COLO829 (cell line): Measurements from ENCODE around the gene MCF2L.
"Not testable (repeated sequence)": the region's sequence is repeated elsewhere in the genome, so short reads cannot be mapped to it uniquely, and the experiment has no call there.

ENCODE experiments used
- DNase-seq: peaks from one replicate; pipeline ENCODE4 v3.0.0; 2012; ENCODE audit warnings: low spot score

Gene MCF2L

DNA sequence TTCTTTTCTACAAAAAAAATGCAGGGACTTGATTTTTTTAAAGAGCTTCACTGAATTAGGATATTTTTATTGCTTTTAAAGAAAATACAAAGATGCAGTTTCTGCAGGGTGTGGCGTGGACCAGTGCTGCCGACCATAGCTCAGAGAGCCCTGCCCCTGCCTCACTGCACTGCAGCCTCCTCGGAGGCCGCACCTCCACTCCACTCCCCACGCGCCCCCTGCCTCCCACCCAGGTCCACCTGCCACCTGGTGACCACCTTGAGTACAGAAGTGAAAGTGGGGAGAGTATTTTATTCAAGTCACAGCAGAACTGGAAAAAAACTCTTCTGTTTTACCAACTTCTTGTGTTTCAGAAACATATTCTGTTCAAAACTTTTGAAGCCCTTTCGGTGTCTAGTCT lies 128.6 kb downstream of the MCF2L start:
- no peak for DNase-seq

DNA sequence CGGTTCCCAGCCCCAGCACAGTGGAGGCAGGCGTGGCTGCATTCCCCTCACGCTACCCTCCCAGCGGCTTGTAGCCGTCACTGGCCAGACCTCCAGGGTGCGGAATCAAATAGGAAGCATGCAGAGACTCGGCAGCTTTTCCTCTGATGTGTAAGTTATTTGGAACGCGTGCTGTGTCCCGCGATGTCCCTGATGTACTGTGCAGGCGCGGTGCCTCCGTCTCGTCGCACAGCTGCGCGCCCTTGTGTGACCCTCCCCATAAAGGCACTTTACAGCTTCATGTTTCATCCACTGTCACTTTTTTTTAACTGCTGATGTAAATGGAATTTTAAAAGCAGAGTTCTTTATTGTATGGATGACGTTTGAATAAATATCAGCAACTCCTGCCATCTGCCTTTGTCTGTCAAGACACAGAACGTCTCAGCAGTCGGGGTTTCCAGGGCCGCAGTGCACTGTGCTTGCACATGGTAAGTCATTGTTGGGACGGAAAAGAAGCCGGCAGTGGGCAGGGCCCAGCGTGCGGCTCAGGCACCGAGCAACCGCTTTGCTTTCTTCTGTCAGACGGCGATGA lies 129.2 kb downstream of the MCF2L start:
- DNase-seq, result no peak

DNA sequence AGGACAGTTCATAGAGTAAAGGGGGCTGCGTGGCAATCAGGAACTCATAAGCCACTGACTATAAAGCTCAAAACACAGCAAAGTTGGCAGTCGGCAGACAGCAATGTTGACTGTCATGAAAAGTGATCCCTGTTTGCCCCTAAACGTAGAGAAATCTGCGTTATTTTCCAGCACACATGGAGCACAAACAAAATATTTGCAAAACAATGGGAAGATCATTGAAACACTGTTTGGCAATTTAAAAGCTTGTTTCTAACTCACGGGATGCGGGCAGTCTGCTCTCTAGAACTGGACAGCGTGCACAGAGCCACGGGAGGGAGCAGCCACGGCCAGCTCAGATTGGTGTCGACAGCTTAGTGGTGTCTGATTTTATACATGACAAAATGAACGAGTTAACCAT lies 130.1 kb downstream of the MCF2L start:
- DNase-seq, result no peak

DNA sequence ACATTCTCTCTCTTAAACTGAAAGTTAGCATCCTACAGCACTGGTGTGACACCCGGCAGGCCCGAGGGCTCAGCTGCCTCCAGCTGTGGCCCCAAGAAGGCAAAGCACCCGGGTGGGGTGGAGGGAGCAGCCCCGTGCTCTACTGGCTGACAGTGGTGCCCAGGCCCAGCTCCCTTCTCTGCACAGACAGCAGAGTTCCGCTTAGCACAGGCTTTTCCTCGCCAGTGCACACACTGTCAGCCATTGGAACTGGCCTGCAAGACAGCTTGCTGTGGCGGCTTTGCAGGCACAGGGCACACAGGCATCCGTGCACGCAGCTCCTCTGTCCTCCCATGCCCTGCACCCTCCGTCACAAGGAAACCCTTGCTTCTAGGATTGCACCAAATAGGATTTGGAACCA lies 133.3 kb downstream of the MCF2L start:
- not testable (repeated sequence) for DNase-seq

GRCh38 chr13:113102727-113103126 lies 133.7 kb downstream of the MCF2L start:
- no peak for DNase-seq

GRCh38 chr13:113103646-113104045 lies 134.6 kb downstream of the MCF2L start:
- DNase-seq, result no peak

- no peak for DNase-seq
These were observed 136.3 kb downstream of the MCF2L start, which contains the start of gene F7 for GRCh38 chr13:113105032-113105920. Gene F7, plus strand, starts transcription at chr13:113105791. Its CDS starts 51 bp downstream, at chr13:113105842.

DNA sequence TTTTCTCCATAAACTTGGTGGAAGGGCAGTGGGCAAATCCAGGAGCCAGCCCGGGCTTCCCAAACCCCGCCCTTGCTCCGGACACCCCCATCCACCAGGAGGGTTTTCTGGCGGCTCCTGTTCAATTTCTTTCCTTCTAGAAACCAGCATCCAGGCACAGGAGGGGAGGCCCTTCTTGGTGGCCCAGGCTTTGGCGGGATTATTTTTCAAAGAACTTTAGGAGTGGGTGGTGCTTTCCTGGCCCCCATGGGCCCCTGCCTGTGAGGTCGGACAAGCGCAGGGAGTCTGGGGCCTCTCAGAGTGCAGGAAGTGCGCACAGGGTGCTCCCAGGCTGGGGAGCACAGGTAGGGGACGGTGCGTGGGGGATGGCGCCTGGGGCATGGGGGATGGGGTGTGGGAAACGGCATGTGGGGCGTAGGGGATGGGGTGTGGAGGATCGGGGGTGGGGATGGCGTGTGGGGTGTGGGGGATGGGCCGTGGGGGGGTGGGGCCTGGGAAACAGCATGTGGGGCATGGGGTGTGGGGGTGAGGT lies 137.0 kb downstream of the MCF2L start:
- DNase-seq, result no peak

GRCh38 chr13:113106711-113107351 lies 137.8 kb downstream of the MCF2L start:
- DNase-seq, result no peak

- not testable (repeated sequence) for DNase-seq
These were observed 139.5 kb downstream of the MCF2L start for GRCh38 chr13:113108521-113108920.

- DNase-seq, result no peak
These were observed 140.4 kb downstream of the MCF2L start for GRCh38 chr13:113109151-113110047.

DNA sequence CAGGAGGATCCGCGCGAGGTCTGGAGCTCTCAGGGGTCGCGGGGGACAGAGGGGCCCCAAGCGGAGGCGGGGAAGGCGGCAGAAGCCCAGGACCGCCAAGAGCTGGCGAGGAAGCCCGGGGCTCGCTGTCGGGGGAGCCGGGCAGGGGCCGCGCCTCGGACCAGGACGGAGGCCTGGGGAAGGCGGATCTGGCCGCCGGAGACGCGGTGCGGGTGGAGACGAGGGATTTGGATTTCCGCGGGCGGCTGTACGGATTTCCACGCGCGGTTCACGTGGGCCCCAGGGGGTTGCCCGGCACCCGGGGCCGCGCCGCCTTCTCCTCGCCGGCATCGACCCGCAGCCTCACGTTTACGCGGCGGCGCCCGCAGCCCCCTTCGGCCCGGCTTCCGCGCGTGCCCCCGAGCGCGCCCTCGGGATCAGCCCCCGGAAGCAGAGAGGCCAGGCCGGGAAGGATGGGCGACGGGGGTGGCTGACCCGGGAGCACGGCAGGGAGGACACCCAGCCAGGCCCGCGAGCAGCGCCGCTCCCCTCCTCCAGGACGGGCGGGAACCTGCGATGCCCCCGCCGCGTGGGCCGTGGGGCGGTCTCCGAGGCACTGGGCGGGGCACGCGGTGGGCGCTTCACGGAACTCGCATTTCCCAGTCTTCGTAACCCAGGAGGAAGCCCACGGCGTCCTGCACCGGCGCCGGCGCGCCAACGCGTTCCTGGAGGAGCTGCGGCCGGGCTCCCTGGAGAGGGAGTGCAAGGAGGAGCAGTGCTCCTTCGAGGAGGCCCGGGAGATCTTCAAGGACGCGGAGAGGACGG lies 141.2 kb downstream of the MCF2L start:
- DNase-seq, result no peak

GRCh38 chr13:113110852-113111315 lies 141.9 kb downstream of the MCF2L start:
- DNase-seq, result no peak

GRCh38 chr13:113111821-113112220 lies 142.8 kb downstream of the MCF2L start:
- not testable (repeated sequence) for DNase-seq

DNA sequence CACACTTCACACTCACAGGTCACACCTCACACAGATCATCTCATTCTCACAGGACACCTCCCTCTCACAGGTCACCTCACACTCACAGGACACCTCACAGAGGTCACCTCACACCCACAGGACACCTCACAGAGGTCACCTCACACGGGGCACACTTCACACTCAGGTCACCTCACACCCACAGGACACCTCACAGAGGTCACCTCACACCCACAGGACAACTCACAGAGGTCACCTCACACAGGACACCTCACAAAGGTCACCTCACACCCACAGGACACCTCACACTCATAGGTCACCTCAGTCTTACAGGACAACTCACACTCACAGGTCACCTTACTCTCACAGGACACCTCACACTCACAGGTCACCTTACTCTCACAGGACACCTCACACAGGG lies 143.5 kb downstream of the MCF2L start:
- not testable (repeated sequence) for DNase-seq

- DNase-seq, result no peak
These were observed 144.2 kb downstream of the MCF2L start for GRCh38 chr13:113112893-113113845.

GRCh38 chr13:113113846-113114271 lies 144.8 kb downstream of the MCF2L start:
- DNase-seq, result no peak

- DNase-seq, result no peak
These were observed 145.7 kb downstream of the MCF2L start for GRCh38 chr13:113114511-113115362.
